BE2C (cell line): ENCODE measurements around the gene TBCEL.
"Not testable (repeated sequence)": the region's sequence is repeated elsewhere in the genome, so short reads cannot be mapped to it uniquely, and the experiment has no call there.

Experiments used
- DNase-seq: peaks from one replicate; pipeline ENCODE4 v3.0.0-alpha.2; 2020
- H3K27me3 ChIP-seq: fragments of 250-450 bp; sonication (Bioruptor Pico); 2 replicates; pipeline ENCODE4 v1.5.1; 2020; ENCODE audit warnings: mild to moderate bottlenecking
- H3K36me3 ChIP-seq: fragments of 250-450 bp; sonication (Bioruptor Pico); 2 replicates; pipeline ENCODE4 v1.5.1; 2020; ENCODE audit warnings: mild to moderate bottlenecking
- H3K4me1 ChIP-seq: fragments of 250-450 bp; sonication (Bioruptor Pico); 2 replicates; pipeline ENCODE4 v1.5.1; 2020
- H3K4me3 ChIP-seq: 2 replicates; pipeline ENCODE4 v1.5.1; 2011; ENCODE audit warnings: low read depth, low read length
- H3K9me3 ChIP-seq: fragments of 250-450 bp; sonication (Bioruptor Pico); 2 replicates; pipeline ENCODE4 v1.5.1; 2020
- CTCF ChIP-seq: IDR thresholded peaks from 2 replicates; pipeline ENCODE4 v1.5.1; 2012; ENCODE audit warnings: mild to moderate bottlenecking, low read depth, low read length

TBCEL gene

GRCh38 chr11:121113611-121114010, 89.7 kb downstream of the TBCEL start:
- DNase-seq: no peak
- no peak overlapping the region for H3K4me3 ChIP-seq
- no peaks in the 10 kb centered on the region for H3K36me3 ChIP-seq
- no peaks in the 10 kb centered on the region for H3K9me3 ChIP-seq
- TF ChIP-seq CTCF: no peak
- H3K27me3 ChIP-seq: no peaks in the 10 kb centered on the region
- H3K4me1 ChIP-seq: no peaks in the 10 kb centered on the region

GRCh38 chr11:121115024-121115423, 91.1 kb downstream of the TBCEL start:
- not testable (repeated sequence) for DNase-seq, H3K9me3 ChIP-seq, H3K36me3 ChIP-seq, H3K27me3 ChIP-seq, H3K4me1 ChIP-seq, H3K4me3 ChIP-seq

GRCh38 chr11:121117788-121118187, 93.9 kb downstream of the TBCEL start:
- no peaks in the 10 kb centered on the region for H3K36me3 ChIP-seq
- DNase-seq: no peak
- no peaks in the 10 kb centered on the region for H3K4me1 ChIP-seq
- H3K27me3 ChIP-seq: no peaks in the 10 kb centered on the region
- H3K4me3 ChIP-seq: no peak overlapping the region
- no peak for TF ChIP-seq CTCF
- no peaks in the 10 kb centered on the region for H3K9me3 ChIP-seq

- Histone ChIP-seq H3K27me3 (no peaks in the 10 kb centered on the region), H3K9me3 (no peaks in the 10 kb centered on the region), H3K4me3 (no peak overlapping the region), H3K4me1 (no peaks in the 10 kb centered on the region), H3K36me3 (no peaks in the 10 kb centered on the region)
- no peak for DNase-seq
- TF ChIP-seq CTCF: peak; percentile 27; the same call in 1 of the 2 replicates
These were observed 95.5 kb downstream of the TBCEL start for GRCh38 chr11:121119440-121119839.

DNA sequence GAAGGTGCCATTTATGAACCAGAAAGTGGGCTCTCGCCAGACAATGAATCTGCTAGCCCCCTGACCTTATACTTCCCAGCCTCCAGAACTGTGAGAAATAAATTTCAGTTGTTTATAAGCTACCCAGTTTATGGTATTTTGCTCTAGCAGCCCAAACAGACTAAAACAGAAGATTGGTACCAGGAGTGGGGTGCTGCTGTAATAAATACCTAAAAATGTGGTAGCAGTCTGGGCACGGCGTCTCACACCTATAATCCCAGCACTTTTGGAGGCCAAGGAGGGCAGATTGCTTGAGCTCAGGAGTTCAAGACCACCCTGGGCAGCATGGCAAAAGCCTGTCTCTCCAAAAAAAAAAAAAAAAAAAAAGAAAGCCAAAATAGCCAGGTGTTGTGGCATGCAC, 98.4 kb downstream of the TBCEL start:
- no peaks in the 10 kb centered on the region for H3K27me3 ChIP-seq
- no peaks in the 10 kb centered on the region for H3K36me3 ChIP-seq
- DNase-seq: no peak

GRCh38 chr11:121123496-121124069, 99.7 kb downstream of the TBCEL start:
- no peaks in the 10 kb centered on the region for H3K4me1 ChIP-seq
- no peaks in the 10 kb centered on the region for H3K9me3 ChIP-seq
- no peaks in the 10 kb centered on the region for H3K36me3 ChIP-seq
- no peaks in the 10 kb centered on the region for H3K27me3 ChIP-seq
- H3K4me3 ChIP-seq: no peak overlapping the region
- TF ChIP-seq CTCF: no peak
- DNase-seq: no peak

More for the DNA sequence above, 98.4 kb downstream of the TBCEL start:
- no peak for TF ChIP-seq CTCF
- Histone ChIP-seq H3K4me1 (no peaks in the 10 kb centered on the region), H3K9me3 (no peaks in the 10 kb centered on the region), H3K4me3 (no peak overlapping the region)

DNA sequence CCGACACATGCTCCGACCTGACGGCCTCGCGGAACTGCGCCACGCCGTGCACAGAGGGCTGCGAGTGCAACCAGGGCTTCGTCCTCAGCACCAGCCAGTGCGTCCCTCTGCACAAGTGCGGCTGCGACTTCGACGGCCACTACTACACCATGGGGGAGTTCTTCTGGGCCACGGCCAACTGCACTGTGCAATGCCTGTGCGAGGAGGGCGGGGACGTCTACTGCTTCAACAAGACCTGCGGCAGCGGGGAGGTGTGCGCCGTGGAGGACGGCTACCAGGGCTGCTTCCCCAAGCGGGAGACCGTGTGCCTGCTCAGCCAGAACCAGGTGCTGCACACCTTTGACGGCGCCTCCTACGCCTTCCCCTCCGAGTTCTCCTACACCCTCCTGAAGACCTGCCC, 103.9 kb downstream of the TBCEL start:
- DNase-seq: no peak
- no peak for TF ChIP-seq CTCF
- peaks cover 2% of the 10 kb centered on the region; the same call in 1 of the 2 replicates for H3K4me1 ChIP-seq
- no peaks in the 10 kb centered on the region for H3K9me3 ChIP-seq
- H3K4me3 ChIP-seq: no peak overlapping the region
- no peaks in the 10 kb centered on the region for H3K27me3 ChIP-seq
- no peaks in the 10 kb centered on the region for H3K36me3 ChIP-seq
